ENCODE results near the gene UEVLD. TPM values are rescaled to one million over a fixed set of nuclear protein-coding genes. Genes with fewer than 3 reads are reported as not detected.
A peak's percentile ranks its signal among the peaks of the same experiment; 100 is the strongest.

Gene UEVLD
- 10 to 100 TPM; 28.5 to 54.4 (median 28.8) TPM for total RNA-seq

GRCh38 chr11:18588297-18589252 is at the start of gene UEVLD:
TSS of gene UEVLD (minus strand) at chr11:18588734. CDS start at chr11:18588654, 80 bp downstream.
- TF ChIP-seq POLR2A (IDR thresholded peaks at IDR 0.05) (peak; percentile 80), CTCF (IDR thresholded peaks at IDR 0.05) (no peak), POLR2AphosphoS5 (IDR thresholded peaks at IDR 0.05) (peak; percentile 64 to 89 (median 81))
- intact Hi-C loops (cut with DNase I; ENCODE audit: low total_unique reads), result no loop called here

GRCh38 chr11:18634140-18635032 is 45.9 kb upstream of the UEVLD start, which contains the start of gene SPTY2D1:
TSS of gene SPTY2D1 (minus strand) at chr11:18634342. CDS start at chr11:18634257, 85 bp downstream.
- no peak for TF ChIP-seq CTCF (IDR thresholded peaks at IDR 0.05)
- TF ChIP-seq POLR2A (IDR thresholded peaks at IDR 0.05), result peak; percentile 86
- TF ChIP-seq POLR2AphosphoS5 (IDR thresholded peaks at IDR 0.05), result peak; percentile 88 to 97 (median 90)
- H3K36me3 ChIP-seq, result no peaks in the 10 kb centered on the region
- H3K27me3 ChIP-seq, result no peaks in the 10 kb centered on the region
- peak within 1 kb of the TSS; percentile 98 for H3K27ac ChIP-seq
- H3K4me1 ChIP-seq, result peaks cover 0 to 11% of the 10 kb centered on the region in 2 donors
- H3K9me3 ChIP-seq, result no peaks in the 10 kb centered on the region
- peak; percentile 99 for DNase-seq (ENCODE audit: low spot score in 2 of 2)
- intact Hi-C loops (cut with DNase I; ENCODE audit: low total_unique reads), result loop anchor here (5.0 kb wide), 1 partner anchor 818 kb away; no protein-coding TSS in a partner anchor
- peak within 1 kb of the TSS; percentile 76 to 93 (median 87) for H3K4me3 ChIP-seq

More at GRCh38 chr11:18588297-18589252, at the start of gene UEVLD:
- Histone ChIP-seq H3K27ac (peak within 1 kb of the TSS; percentile 82 to 84), H3K27me3 (no peaks in the 10 kb centered on the region), H3K36me3 (no peaks in the 10 kb centered on the region), H3K4me1 (peaks cover 0 to 16% of the 10 kb centered on the region in 2 donors), H3K4me3 (peak within 1 kb of the TSS; percentile 76 to 88 (median 84)), H3K9me3 (no peaks in the 10 kb centered on the region)
- peak; percentile 80 to 88 for DNase-seq (ENCODE audit: low spot score in 2 of 2)

GRCh38 chr11:18633256-18634139 is 45.0 kb upstream of the UEVLD start:
- Histone ChIP-seq H3K4me1 (peaks cover 0 to 11% of the 10 kb centered on the region in 2 donors), H3K36me3 (no peaks in the 10 kb centered on the region), H3K27me3 (no peaks in the 10 kb centered on the region), H3K4me3 (peak overlapping the region; percentile 76 to 93 (median 87)), H3K9me3 (no peaks in the 10 kb centered on the region), H3K27ac (peak overlapping the region; percentile 98)
- intact Hi-C loops (cut with DNase I; ENCODE audit: low total_unique reads), result loop anchor here (5.0 kb wide), 1 partner anchor 819 kb away; no protein-coding TSS in a partner anchor
- TF ChIP-seq POLR2A (IDR thresholded peaks at IDR 0.05), result no peak
- TF ChIP-seq CTCF (IDR thresholded peaks at IDR 0.05), result no peak
- TF ChIP-seq POLR2AphosphoS5 (IDR thresholded peaks at IDR 0.05), result no peak
- no peak for DNase-seq (ENCODE audit: low spot score in 2 of 2)

GRCh38 chr11:18632841-18633240 is 44.3 kb upstream of the UEVLD start:
- no peak overlapping the region for H3K27ac ChIP-seq

More at GRCh38 chr11:18632841-18633240, 44.3 kb upstream of the UEVLD start:
- intact Hi-C loops (cut with DNase I; ENCODE audit: low total_unique reads), result loop anchor here (5.0 kb wide), 1 partner anchor 819 kb away; no protein-coding TSS in a partner anchor
- no peaks in the 10 kb centered on the region for H3K27me3 ChIP-seq
- no peak for DNase-seq (ENCODE audit: low spot score in 2 of 2)
- no peaks in the 10 kb centered on the region for H3K9me3 ChIP-seq
- peak overlapping the region; percentile 76 to 93 (median 87) for H3K4me3 ChIP-seq
- peaks cover 0 to 11% of the 10 kb centered on the region in 2 donors for H3K4me1 ChIP-seq
- no peaks in the 10 kb centered on the region for H3K36me3 ChIP-seq
- TF ChIP-seq CTCF (IDR thresholded peaks at IDR 0.05) (no peak), POLR2AphosphoS5 (IDR thresholded peaks at IDR 0.05) (no peak), POLR2A (IDR thresholded peaks at IDR 0.05) (no peak)
